ENCODE results near the gene NTM.

Gene NTM

DNA sequence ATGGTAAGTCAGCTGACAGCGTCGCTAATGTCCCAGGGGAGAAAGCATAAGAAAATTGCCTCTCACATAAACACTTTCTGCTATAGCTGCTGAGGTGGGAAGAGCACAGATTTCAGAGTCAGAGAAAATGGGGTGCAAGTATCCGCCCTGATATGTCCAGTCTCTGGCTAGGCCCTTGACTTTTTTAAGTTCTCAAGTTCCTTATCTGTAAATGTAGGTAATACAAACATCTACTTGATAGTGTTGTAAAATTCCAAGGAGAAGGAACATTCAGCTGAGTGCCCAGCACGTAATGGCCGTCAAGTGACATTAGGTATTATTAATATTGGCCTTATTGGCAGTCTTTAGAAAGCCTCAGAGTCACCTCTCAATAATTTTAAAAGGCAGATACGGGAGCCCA lies 143.6 kb downstream of the NTM start (continued):
- TF ChIP-seq ZNF704 (tag by site-specific recombination; IDR thresholded peaks at IDR 0.05) (no peak), ZFP3 (tag by site-specific recombination; IDR thresholded peaks at IDR 0.05; ENCODE audit: low read depth) (no peak), ZBTB8A (tag by site-specific recombination; IDR thresholded peaks at IDR 0.05) (no peak), ZNF624 (tag by site-specific recombination; IDR thresholded peaks at IDR 0.05) (no peak), ZNF133 (tag by site-specific recombination; IDR thresholded peaks at IDR 0.05) (no peak), ZNF623 (tag by site-specific recombination; IDR thresholded peaks at IDR 0.05) (no peak)
- TF ChIP-seq, protein P1, sequence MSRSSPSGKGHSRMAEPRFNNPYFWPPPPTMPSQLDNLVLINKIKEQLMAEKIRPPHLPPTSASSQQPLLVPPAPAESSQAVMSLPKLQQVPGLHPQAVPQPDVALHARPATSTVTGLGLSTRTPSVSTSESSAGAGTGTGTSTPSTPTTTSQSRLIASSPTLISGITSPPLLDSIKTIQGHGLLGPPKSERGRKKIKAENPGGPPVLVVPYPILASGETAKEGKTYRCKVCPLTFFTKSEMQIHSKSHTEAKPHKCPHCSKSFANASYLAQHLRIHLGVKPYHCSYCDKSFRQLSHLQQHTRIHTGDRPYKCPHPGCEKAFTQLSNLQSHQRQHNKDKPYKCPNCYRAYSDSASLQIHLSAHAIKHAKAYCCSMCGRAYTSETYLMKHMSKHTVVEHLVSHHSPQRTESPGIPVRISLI (tag by site-specific recombination; IDR thresholded peaks at IDR 0.05) = no peak

- POLR2A ChIA-PET = no interaction called here
- no peak for TF ChIP-seq ZSCAN16 (tag by site-specific recombination; IDR thresholded peaks at IDR 0.05)
- TF ChIP-seq, protein P2, sequence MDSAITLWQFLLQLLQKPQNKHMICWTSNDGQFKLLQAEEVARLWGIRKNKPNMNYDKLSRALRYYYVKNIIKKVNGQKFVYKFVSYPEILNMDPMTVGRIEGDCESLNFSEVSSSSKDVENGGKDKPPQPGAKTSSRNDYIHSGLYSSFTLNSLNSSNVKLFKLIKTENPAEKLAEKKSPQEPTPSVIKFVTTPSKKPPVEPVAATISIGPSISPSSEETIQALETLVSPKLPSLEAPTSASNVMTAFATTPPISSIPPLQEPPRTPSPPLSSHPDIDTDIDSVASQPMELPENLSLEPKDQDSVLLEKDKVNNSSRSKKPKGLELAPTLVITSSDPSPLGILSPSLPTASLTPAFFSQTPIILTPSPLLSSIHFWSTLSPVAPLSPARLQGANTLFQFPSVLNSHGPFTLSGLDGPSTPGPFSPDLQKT (IDR thresholded peaks at IDR 0.05; ENCODE audit: borderline replicate concordance, low read depth, low read length) = no peak
- no peak for TF ChIP-seq ZNF132 (tag by site-specific recombination; IDR thresholded peaks at IDR 0.05; ENCODE audit: borderline replicate concordance)
- no peak for TF ChIP-seq ZNF398 (tag by site-specific recombination; IDR thresholded peaks at IDR 0.05)
- no peak for TF ChIP-seq ZSCAN4 (tag by site-specific recombination; IDR thresholded peaks at IDR 0.05)
- no peak for TF ChIP-seq MEIS1 (CRISPR knock-in tag; IDR thresholded peaks at IDR 0.05; ENCODE audit: borderline replicate concordance)
- no peak for TF ChIP-seq ZNF354C (tag by site-specific recombination; IDR thresholded peaks at IDR 0.05; ENCODE audit: borderline replicate concordance, low read depth)
- no peak for TF ChIP-seq INSM2 (tag by site-specific recombination; IDR thresholded peaks at IDR 0.05)
- no peak for TF ChIP-seq SP7 (tag by site-specific recombination; IDR thresholded peaks at IDR 0.05)
- TF ChIP-seq GLIS2 (tag by site-specific recombination; IDR thresholded peaks at IDR 0.05) = no peak
- no peak for TF ChIP-seq GLI2 (tag by site-specific recombination; IDR thresholded peaks at IDR 0.05; ENCODE audit: borderline replicate concordance, low read depth)
- TF ChIP-seq ZFP69B (tag by site-specific recombination; IDR thresholded peaks at IDR 0.05) = no peak
- TF ChIP-seq SETDB1 (IDR thresholded peaks at IDR 0.05; ENCODE audit: insufficient read length, low read length) = no peak
- TF ChIP-seq ZSCAN30 (tag by site-specific recombination; IDR thresholded peaks at IDR 0.05) = no peak
- TF ChIP-seq ZNF280C (tag by site-specific recombination; IDR thresholded peaks at IDR 0.05) = no peak
- TF ChIP-seq ZNF174 (tag by site-specific recombination; IDR thresholded peaks at IDR 0.05) = no peak
- no peaks in the 10 kb centered on the region for H3K36me3 ChIP-seq (ENCODE audit: control insufficient read depth in 2 of 2, insufficient read depth in 1 of 2, low read length in 2 of 2)
- no peaks in the 10 kb centered on the region for H3K9me3 ChIP-seq (ENCODE audit: control insufficient read depth, insufficient read depth, low read depth, low read length)
- CTCF ChIA-PET = interaction anchor here (1.0 to 1.9 kb wide), 3 partner anchors 15 to 454 kb away, joined by 3 to 6 read pairs (median 5); no protein-coding TSS in a partner anchor
- no peaks in the 10 kb centered on the region for H3K4me1 ChIP-seq (ENCODE audit: control insufficient read depth, insufficient read depth, low read length)
- no peak overlapping the region for H3K27ac ChIP-seq (ENCODE audit: extremely low read depth, low read depth, low read length)
- H3K4me3 ChIP-seq (ENCODE audit: low read depth, low read length) = no peak overlapping the region
Observed at GRCh38 chr11:131518305-131518838, 148.0 kb downstream of the NTM start.

Data from HEK293 (cell line).